NCI-H1105 (cell line): ENCODE data around the gene ZFYVE28.

Experiments
- DNase-seq: peaks from one replicate; lab custom pipeline; 2025; lab: John Stamatoyannopoulos, UW

ZFYVE28 gene

DNA sequence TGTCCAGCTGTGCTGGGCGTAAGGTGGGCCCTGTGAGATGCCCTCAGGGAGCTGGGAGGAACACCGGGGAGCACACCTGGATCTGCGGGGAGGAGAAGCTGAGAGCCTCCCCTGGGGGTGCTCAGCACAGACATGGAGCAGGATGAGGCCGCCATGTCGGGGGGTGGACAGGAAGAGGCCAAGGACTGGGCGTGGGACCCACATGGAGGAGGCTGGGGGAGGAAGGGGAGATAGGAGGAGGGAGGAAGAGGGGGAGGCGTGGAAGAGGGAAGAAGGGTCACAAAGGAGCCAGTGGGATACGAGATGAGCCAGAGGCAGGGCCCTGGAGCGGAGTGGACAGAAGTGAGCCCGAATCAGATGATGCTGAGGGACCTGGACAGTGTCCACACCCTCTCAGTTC lies 66.3 kb downstream of the ZFYVE28 start:
- DNase-seq, result no peak

DNA sequence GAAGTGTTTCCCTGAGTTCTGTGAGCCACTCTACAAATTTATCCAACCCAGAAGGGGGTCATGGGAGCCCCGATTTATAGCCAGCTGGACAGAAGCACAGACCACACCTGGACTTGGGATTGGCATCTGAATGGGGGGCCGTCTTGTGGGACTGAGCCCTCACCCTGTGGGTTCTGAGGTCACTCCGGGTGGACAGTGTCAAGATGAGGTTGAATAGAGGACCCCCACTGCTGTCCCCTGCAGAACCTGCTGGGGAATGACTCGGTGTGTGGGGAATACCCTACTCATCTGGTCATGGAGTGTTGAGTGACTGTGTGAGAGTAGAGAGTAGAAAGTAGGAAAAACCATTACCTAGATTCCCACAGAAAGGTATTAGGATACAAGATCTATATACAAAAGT lies 67.5 kb downstream of the ZFYVE28 start:
- DNase-seq, result no peak

DNA sequence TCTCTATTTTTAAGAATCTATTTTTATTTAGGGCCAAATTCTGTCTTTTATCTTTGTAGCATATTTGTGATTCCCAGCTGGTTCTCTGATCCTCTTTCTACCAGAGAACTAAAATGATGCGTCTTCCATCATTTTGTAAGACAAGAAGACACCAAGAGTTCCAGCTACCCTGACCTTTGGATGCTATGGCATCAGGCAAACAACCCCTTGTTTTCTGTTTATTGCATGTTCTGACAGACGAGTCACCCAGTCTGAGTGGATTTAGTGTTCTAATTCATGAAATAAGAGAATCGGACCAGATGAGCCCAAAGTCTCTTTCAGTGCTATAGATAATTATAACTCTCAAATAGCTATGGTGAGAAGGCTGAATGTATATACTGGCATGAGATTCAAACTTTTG lies 69.7 kb downstream of the ZFYVE28 start:
- DNase-seq, result no peak

DNA sequence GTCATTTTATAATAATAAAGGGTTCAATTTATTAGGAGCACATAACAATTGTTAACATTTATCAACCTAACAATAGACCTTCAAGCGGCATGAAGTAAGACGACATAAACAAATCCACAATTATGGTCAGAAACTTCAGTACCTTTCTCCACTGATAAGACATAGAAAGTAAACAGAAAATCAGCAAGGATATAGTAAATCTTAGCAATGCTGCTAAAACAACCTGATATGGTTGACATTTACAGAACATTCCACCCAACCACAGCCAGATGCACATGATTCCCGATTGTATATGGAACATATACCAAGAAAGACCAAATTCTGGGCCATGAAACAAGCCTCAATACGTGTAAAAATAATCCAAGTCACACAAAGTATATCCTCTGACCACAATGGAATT lies 71.3 kb downstream of the ZFYVE28 start:
- DNase-seq, result no peak

DNA sequence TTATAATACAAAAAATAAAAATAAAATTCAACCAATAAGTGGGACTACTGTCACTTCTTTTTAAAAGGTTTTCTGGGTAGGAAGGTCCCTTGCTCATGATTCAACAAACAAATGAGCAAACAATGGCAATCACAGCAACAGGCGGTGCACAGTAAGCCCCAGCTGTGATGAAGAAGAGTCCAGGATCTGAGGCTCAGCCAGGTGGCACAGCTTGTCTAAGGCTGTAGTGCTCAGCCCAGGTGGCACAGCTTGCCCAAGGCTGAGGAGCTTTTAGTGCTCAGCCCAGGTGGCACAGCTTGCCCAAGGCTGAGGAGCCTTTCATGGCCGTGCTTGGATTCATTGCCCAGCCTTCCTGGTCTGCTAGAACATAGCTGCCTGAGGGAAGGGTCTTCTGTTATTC lies 75.0 kb downstream of the ZFYVE28 start:
- no peak for DNase-seq

DNA sequence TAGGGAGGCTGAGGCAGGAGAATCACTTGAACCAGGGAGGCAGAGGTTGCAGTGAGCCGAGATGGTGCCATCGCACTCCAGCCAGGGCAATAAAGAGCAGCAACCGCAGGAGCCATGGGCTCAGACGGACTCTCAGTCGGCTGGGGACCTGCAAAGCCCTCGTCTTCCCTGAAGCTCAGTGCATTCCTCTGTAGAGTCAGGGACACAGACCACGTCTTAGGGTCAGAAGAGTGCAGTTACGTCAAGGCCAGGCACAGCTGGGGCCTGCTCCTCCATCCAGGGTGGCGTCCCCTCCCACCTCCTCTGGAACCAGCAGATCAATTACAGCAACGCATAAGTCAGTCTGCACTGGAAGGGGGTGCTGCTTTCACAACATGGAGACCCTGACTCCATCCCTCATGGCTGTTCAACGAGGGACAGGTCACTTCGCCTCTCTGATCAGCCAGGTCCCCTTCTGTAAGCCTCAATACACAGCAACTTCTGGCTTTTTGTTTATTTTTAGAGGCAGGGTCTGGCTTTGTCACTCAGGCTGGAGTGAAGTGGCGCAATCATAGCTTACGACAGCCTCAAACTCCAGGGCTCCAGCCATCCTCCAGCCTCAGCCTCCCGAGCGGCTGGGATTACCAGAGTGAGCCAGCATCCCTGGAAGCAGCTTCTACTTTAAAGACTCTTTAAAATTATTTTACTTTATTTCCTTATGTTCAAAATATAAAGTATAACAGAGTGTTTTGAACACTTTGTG lies 76.4 kb downstream of the ZFYVE28 start:
- DNase-seq, result no peak

DNA sequence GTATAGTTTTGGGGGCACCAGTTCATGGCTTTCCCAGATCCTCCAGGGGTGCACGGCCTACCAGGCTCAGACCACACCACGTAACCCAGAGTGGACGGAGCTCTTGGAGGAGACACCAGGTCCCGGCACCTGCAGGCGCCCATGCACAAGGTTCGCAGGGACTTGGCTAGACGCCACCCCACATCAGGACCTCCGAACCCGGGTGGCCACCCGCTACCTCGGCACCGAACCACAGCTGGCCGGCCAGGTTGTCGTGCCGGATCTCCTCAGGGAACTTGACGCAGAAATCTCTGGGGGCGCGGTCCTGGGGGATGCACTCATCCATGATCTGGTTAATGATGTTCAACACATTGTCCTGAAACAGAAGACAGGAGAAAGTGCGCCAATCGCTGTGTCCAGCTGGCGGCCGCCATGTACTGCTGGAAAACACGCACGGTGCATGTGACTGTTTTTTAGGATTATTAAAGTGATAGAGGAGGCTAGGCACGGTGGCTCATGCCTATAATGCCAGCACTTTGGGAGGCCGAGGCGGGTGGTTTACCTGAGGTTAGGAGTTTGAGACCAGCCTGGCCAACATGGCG lies 77.1 kb downstream of the ZFYVE28 start:
- no peak for DNase-seq

DNA sequence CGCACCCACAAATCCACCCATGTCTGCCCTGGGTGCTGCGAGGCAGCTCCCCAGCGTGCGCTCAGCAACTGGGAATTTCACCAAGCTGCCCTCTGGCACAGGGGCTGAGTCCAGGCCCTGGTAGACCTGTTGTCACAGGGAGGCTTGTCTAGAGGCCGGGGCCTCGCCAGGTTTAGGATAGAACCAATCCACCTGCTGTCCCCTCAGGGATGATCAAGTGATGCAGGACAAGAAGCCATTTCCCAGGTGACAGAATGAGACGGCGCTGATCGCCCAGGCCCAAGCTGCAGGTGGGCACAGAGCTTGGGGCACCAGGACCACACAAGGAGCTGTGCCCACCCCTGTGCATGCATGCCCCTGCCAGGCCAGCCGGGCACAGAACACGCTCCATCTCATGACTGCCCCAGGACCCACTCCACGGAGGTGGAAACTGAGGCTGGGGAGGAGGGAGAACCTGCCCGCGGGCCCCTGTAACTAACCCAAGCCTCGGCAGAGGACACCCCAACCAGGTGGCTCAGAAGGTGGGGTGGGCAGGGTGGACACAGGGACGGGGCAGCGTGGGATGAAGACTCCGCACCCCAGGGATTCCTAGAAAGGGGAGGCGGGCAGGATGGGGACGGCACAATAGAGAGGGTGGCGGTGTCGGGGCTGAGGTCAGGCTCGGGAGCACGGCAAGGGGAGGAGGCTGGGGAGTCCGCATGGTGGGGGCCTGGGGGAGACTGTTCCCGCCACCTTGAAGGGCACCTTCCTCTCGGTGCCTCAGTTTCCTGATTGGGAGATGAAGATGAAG lies 78.0 kb downstream of the ZFYVE28 start:
- no peak for DNase-seq

DNA sequence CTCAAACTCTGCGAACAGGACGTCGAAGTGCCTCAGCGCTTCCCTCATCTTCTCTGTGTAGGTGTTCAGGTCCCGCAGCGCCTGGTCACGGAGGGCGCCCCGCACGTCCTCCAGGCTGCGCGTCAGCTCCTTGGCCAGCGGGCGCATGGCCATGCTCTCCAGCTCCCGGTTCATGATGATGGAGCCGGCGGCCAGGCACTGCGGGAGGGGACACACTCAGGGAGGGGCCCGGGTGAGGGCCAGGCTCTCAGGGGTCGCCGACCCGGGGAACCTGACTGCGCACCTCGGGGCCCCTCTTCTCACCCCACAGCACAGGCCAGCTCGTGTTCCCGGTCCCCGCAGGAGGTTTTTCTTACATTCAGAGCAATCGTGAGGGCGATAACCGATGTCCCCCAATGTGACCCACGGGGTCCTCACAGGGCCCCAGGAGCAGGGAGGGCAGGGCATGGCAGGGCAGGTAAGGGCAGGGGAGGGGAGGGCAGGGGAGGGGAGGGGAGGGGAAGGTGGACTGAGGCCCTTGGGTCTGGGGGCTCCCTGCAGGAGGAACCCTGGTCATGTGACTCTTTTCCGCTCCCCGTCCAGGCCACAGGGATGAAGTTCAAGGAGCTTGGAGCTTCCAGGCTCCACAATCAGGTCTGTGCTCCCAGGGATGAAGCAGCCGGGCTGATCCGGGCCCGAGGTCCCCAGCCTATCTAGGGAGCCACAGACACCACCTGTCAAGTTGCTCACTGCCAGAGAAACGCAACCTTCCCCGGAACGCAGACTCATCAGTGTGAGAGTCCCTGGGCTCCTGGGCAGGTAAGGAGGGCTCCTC lies 78.8 kb downstream of the ZFYVE28 start:
- DNase-seq, result no peak

DNA sequence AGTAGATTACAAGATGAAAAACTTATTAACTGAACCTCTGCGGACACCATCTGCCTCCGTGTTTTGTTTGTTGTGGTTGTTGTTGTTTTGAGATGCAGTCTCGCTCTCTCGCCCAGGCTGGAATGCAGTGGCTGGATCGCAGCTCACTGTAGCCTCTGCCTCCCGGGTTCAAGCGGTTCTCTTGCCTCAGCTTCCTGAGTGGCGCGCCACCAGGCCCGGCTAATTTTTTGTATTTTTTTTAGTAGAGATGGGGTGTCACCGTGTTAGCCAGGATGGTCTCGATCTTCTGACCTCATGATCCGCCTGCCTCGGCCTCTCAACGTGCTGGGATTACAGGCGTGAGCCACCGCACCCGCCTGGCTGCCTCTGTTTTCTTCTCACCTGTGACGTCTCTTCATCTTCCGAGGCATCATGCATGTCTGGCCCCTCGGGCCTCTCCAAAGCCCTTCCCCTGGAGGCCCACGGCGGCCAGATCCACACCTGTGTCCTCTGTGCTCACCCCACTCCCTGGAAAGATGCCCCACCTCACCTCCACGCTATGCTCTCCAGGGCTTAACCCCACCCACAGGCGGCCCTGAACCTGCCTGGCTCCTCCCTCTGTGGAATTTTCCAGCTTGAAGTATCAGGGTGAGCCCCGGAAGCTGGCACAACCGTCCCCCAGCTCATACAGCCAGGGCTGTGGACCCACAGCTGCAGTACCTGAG lies 79.5 kb downstream of the ZFYVE28 start:
- DNase-seq, result no peak

DNA sequence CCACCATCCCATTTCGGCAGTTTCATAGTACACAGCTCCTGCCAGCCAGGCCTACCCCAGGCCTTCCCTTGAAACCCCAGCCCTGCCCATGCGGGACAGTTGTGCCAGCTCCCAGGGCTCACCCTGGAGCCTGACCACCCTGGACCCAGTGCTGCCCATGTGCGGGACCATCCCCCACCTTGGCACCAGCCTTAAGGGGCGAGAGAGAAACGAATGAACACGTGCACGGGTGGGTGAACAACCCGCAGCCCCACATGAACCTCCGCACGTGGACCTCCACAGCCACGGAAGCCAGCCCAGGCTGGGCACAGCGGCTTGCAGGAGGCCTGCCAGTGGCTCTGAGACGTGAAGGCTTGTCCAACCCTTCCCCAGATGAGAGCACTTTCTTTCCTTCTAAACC lies 80.5 kb downstream of the ZFYVE28 start:
- no peak for DNase-seq

DNA sequence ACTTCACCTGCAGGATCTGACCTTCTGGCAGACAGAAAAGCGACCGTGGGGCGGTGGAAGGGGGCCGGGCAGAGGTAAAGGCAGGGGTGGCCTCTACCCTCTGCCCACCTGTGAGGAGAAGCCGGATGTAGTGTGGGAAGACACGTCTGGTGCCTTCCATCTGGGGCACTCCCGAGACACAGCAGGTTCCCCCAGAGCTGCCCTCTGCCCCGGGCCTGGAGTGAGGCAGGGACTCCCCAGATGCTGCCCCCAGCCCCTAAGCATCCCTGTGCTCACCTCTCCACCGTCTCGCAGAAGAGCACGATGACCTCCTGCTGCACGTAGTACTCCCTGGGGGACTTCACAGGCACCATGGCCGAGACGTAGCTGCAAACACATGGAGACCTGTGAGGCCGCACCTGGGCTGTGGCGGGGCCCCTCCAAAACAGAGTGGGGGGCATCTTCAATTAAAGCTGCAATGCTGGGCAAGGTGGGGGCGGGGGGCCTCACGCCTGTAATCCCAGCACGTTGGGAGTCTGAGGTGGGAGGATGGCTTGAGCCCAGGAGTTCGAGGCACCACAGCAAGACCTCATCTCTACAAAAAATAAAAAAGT lies 81.2 kb downstream of the ZFYVE28 start:
- no peak for DNase-seq

DNA sequence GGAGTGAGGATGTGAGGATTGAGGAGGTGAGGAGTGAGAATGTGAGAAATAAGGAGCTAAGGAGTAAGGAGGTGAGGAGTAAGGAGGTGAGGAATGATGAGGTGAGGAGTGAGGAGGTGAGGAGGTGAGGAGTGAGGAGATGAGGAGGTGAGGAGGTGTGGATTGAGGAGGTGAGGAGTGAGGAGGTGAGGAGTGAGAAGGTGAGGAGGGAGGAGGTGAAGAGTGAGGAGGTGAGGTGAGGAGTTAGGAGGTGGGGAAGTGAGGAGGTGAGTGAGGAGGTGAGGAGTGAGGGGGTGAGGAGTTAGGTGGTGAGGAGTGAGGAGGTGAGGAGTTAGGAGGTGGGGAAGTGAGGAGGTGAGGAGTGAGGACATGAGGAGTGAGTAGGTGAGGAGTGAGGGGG lies 81.8 kb downstream of the ZFYVE28 start:
- no peak for DNase-seq

DNA sequence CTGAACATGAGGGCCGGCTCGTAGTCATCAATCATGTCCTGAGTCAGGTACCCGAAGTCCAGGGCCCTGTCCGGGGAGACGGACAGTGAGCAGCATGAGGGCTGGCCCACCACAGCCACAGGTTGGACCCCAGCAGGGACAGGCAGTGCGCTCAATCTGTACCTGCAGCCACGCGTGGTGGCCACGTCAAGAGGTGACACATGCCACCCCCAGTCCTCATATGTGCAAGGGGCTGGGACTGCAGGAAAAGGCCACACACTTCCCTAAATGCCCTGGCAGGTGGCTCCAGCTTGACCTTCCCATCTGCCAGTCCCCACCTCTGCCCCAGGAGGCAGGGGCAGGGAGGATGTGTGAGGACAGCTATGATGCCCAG lies 82.7 kb downstream of the ZFYVE28 start:
- DNase-seq, result no peak

DNA sequence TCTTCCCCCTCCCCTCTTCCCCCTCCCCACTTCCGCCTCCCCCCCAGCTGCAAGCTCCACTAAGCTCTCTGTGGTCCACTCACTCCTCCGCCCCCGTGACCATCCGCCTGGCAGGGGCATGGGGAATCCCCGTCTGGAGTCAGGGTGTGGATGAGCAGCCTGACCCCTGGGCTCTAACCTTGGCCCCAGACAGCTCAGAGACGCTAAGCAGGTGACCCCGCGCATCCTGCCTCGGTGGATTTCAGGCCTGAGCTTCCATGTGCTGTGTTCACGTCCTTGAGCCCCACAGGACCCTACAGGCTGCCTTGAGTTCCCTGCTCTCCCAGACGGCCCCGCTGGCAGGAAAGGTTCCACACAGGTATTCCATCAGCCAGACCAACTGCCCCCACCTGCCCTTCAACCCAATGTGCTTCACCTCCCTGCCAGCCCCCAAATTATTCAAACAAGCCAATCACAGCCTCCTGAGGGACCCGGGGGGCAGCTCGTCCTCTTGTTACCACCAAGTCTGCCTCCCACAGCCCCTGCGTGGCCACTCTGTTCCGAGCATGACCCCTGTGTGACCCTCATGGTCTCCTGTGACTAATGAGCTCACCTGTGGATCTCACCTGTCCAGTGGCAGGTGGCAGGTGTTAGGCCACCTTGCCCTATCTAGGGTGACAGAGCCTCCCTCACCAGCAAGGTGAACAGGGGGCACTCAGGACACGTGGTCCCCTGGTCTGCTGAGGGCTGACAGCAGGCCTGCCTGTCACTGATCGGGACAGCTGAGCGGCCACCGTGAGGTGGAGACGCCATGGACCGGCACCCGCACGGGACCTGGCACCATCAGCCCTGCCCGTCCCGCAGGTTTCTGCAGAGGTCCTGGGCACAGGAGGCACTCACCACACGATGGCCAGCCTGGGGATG lies 83.4 kb downstream of the ZFYVE28 start:
- DNase-seq, result no peak

DNA sequence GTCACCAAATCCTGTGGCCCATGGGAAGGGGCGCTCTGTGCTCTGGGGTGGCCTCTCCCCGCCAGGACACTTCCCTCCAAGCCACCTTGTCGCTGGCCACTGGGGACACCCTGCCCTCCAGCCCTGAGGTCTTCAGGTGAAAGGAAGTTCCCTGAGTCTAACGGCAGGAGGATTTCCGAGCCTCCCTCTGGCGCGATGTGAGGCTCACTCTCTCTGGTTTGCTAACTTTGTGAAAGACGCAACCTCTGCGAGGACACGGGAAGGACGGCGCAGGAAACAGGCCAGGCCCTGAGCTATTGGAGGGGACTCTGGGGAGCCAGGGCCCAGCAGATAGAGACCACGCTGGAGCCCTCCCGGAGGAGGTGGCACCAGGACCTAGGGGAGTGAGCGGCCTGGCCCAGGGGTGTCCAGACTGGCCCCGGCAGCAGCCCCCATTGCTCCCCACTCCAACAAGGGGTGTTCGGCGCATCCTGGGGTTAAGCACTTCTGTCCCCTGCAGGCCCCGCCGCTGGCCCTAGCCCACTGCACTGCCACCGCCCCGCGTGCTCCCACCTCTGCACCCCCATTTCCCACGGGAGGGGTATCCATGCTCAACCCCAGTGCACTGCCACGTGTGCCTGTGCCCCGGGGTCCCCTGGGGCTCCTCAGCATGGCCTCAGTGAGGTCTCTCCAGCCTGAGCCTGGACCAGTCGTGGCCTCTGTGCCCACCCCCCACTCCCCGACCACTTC lies 84.4 kb downstream of the ZFYVE28 start:
- no peak for DNase-seq

DNA sequence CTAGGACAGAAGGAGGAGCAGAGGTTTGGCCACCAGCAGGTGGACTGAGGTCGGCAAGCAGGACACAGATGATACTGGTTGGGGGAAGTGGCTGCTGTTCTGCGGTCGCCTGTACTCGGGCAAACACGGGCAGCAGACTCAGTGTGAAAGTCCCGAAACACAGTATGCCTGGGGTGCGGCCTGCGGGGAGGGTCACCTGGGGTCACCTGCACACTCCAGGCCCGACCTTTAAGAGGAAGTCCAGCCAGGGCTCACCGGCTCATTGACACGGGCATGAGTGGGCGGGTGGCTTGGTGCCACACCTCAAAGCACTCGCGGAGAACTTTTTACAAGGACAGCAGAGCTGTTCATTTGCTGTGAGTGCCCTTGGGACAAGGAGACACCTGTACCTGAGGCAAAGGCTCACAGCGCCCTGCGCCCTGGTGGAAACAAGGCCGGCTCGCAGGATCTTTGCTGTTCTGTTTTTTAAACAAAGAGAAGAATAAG lies 85.0 kb downstream of the ZFYVE28 start:
- no peak for DNase-seq

DNA sequence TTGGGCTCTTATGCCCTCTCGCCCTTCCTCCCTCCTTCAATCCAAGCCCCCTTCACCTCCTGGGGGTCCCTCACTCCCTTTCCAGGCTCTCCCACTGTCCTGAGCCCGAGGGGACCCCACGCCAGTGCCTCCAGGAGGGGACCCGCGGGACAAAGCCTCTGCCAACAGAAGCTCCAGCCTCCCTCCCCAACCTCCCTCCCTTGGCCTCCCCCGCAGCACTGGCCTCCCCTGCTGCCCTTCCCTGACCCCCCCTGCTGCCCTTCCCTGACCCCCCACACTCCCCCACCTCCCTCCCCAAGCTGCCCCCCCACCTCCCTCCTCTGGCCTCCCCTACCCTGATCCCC lies 85.5 kb downstream of the ZFYVE28 start:
- DNase-seq, result no peak

DNA sequence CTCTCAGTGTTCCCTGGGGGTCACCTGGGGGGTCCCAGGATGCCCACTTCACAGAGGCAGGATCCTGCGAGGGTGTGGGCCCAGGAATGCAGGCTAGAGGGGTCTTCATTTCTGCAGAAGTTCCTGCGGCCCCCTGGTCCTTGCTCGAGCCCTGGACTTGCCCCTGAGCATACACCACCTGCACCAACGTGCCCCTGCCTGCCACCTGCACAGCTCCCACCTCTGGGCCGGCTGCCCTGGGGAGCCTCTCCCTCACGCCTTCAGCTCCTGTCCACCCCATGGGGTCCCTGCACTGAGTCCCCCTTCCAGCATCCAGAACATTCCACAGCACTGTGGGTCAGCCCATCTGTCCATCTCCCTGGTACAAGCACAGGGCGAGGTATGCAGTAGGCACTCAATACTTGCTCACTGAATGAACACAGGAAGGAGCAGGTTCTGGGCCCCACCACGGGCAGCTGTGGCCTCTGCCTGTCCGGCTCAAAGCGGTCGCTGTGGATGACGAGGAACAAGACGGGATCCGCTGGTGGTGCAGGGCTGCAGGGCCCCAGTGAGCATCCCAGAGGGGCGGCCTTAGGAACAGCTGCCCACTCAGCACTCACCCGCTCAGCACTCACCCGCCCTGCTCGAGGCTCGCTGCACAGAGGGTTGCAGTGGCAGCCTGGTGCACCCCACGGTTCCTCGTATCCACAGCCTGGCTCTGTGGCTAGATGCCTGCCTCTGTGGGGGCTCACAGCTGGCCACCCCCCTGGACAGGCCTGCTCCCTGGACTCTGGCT lies 86.1 kb downstream of the ZFYVE28 start:
- DNase-seq, result no peak
